ENCODE results near the gene UTP18. TPM values are rescaled to one million over a fixed set of nuclear protein-coding genes. Genes with fewer than 3 reads are reported as not detected.
"Not testable (repeated sequence)": the region's sequence is repeated elsewhere in the genome, so short reads cannot be mapped to it uniquely, and the experiment has no call there.

UTP18 gene
- polyA plus RNA-seq, 3 donors from 2014 or later, result 28.1 to 44.5 (median 35.9) TPM

DNA sequence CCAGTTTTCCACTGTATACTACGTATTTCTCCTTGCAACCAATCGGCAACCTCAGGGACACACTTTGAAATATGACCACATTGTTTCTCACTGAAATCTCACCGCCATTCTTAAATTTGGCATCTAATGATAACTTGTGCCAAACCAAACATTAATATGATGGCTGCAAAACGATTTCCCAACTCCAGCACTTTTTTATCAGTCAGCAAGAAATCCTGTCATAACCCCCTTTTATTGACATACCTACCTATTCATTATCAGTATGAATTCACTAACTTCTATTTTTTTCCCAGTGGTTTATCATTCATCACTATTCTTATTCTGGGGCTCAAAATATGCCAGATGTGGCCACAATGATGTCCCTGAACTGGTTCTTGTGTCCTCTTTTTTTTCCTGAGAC lies 16.3 kb upstream of the UTP18 start:
- no peaks in the 10 kb centered on the region for H3K36me3 Mint-ChIP-seq

GRCh38 chr17:51245535-51245934 lies 14.8 kb upstream of the UTP18 start:
- H3K36me3 Mint-ChIP-seq, result no peaks in the 10 kb centered on the region
- H3K4me1 Mint-ChIP-seq, result peaks cover 28 to 29% of the 10 kb centered on the region in 2 donors
- H3K9me3 Mint-ChIP-seq, result no peaks in the 10 kb centered on the region
- no peak overlapping the region for H3K4me3 Mint-ChIP-seq
- H3K27ac Mint-ChIP-seq, result no peak overlapping the region
- H3K27me3 Mint-ChIP-seq (ENCODE audit: low read depth in 3 of 3), result no peaks in the 10 kb centered on the region
- no peak for DNase-seq

More for the DNA sequence above, 16.3 kb upstream of the UTP18 start:
- Mint-ChIP-seq H3K4me3 (peak overlapping the region in 1 of 5 donors; percentile 14), H3K27ac (peak overlapping the region in 5 of 6 donors; percentile 9 to 89 (median 71)), H3K27me3 (ENCODE audit: low read depth in 3 of 3) (no peaks in the 10 kb centered on the region), H3K9me3 (no peaks in the 10 kb centered on the region), H3K4me1 (peaks cover 29 to 42% of the 10 kb centered on the region in 2 donors)
- DNase-seq, result no peak

- peaks cover 0 to 2% (median 0%) of the 10 kb centered on the region in 3 donors for H3K27me3 Mint-ChIP-seq (ENCODE audit: low read depth in 3 of 3)
- H3K4me1 Mint-ChIP-seq, result peaks cover 6 to 25% of the 10 kb centered on the region in 2 donors
- no peak overlapping the region for H3K4me3 Mint-ChIP-seq
- no peak for DNase-seq
- H3K27ac Mint-ChIP-seq, result no peak overlapping the region
- H3K36me3 Mint-ChIP-seq, result peaks cover 6 to 12% (median 11%) of the 10 kb centered on the region in 3 donors
- H3K9me3 Mint-ChIP-seq, result no peaks in the 10 kb centered on the region
These were observed 10.0 kb upstream of the UTP18 start for GRCh38 chr17:51250314-51250840.

DNA sequence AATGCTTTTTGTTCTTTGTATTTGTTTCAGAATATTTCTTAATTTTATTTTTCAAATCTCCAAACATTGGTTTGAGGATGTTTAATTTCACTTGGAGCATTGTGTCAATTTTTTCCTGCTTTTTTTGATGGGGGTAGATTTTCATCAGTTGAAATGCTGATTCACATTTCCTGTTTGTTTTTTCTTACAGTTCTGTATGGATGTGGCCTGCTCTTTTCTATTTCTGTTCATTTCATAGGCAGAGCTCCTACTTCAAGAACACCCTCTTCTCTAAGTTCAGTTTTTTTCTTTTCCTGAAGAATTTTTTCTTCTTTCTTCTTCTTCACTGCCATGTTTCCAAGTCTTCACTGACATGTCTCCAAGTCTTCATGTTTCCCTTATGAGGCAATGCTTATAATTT lies 9.3 kb upstream of the UTP18 start:
- no peak for DNase-seq
- Mint-ChIP-seq H3K9me3 (no peaks in the 10 kb centered on the region), H3K4me3 (no peak overlapping the region), H3K4me1 (peaks cover 8 to 28% of the 10 kb centered on the region in 2 donors), H3K27ac (no peak overlapping the region), H3K27me3 (ENCODE audit: low read depth in 3 of 3) (peaks cover 0 to 2% (median 0%) of the 10 kb centered on the region in 3 donors), H3K36me3 (peaks cover 6 to 16% (median 11%) of the 10 kb centered on the region in 3 donors)

DNA sequence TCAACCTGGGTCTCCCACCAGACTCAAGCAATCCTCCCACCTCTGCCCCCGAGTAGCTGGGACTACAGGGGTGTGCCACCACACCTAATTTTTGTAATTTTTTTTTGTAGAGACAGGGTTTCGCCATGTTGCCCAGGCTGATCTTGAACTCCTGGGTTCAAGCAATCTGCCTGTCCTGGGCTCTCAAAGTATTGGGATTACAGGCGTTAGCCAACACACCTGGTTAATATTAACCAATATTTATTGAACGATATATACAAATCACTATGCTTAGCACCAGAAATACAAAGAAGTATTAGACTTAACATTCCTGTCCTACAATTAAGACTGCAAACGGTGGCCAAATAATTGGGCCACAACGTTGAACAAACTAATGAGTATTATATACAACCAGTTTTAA lies 4.7 kb upstream of the UTP18 start:
- peak overlapping the region in 1 of 6 donors; percentile 19 for H3K27ac Mint-ChIP-seq
- DNase-seq, result no peak
- H3K36me3 Mint-ChIP-seq, result peaks cover 6 to 18% (median 11%) of the 10 kb centered on the region in 3 donors
- no peaks in the 10 kb centered on the region for H3K9me3 Mint-ChIP-seq
- peaks cover 31 to 61% of the 10 kb centered on the region in 2 donors for H3K4me1 Mint-ChIP-seq
- peaks cover 6 to 9% (median 8%) of the 10 kb centered on the region in 3 donors for H3K27me3 Mint-ChIP-seq (ENCODE audit: low read depth in 3 of 3)
- no peak overlapping the region for H3K4me3 Mint-ChIP-seq

GRCh38 chr17:51256101-51256500 lies 4.2 kb upstream of the UTP18 start:
- Mint-ChIP-seq H3K27ac (peak overlapping the region in 1 of 6 donors; percentile 19), H3K27me3 (ENCODE audit: low read depth in 3 of 3) (peaks cover 7 to 11% (median 9%) of the 10 kb centered on the region in 3 donors), H3K4me1 (peaks cover 32 to 62% of the 10 kb centered on the region in 2 donors), H3K36me3 (peaks cover 4 to 14% (median 8%) of the 10 kb centered on the region in 3 donors), H3K4me3 (no peak overlapping the region), H3K9me3 (no peaks in the 10 kb centered on the region)
- no peak for DNase-seq

GRCh38 chr17:51257150-51258081 lies 2.9 kb upstream of the UTP18 start:
- H3K9me3 Mint-ChIP-seq, result no peaks in the 10 kb centered on the region
- peaks cover 9 to 14% (median 12%) of the 10 kb centered on the region in 3 donors for H3K27me3 Mint-ChIP-seq (ENCODE audit: low read depth in 3 of 3)
- H3K4me1 Mint-ChIP-seq, result peaks cover 41 to 71% of the 10 kb centered on the region in 2 donors

GRCh38 chr17:51258756-51259563 lies 1.4 kb upstream of the UTP18 start:
- Mint-ChIP-seq H3K4me1 (peaks cover 53 to 72% of the 10 kb centered on the region in 2 donors), H3K27me3 (ENCODE audit: low read depth in 3 of 3) (peaks cover 9 to 14% (median 12%) of the 10 kb centered on the region in 3 donors), H3K36me3 (peaks cover 0 to 10% (median 5%) of the 10 kb centered on the region in 3 donors), H3K4me3 (peak overlapping the region; percentile 89 to 98 (median 96)), H3K9me3 (no peaks in the 10 kb centered on the region), H3K27ac (peak overlapping the region; percentile 70 to 91 (median 84))
- DNase-seq, result no peak

More at GRCh38 chr17:51257150-51258081, 2.9 kb upstream of the UTP18 start:
- Mint-ChIP-seq H3K4me3 (peak overlapping the region; percentile 55 to 98 (median 94)), H3K36me3 (peaks cover 0 to 10% (median 5%) of the 10 kb centered on the region in 3 donors), H3K27ac (peak overlapping the region in 3 of 6 donors; percentile 34 to 84 (median 71))
- no peak for DNase-seq

DNA sequence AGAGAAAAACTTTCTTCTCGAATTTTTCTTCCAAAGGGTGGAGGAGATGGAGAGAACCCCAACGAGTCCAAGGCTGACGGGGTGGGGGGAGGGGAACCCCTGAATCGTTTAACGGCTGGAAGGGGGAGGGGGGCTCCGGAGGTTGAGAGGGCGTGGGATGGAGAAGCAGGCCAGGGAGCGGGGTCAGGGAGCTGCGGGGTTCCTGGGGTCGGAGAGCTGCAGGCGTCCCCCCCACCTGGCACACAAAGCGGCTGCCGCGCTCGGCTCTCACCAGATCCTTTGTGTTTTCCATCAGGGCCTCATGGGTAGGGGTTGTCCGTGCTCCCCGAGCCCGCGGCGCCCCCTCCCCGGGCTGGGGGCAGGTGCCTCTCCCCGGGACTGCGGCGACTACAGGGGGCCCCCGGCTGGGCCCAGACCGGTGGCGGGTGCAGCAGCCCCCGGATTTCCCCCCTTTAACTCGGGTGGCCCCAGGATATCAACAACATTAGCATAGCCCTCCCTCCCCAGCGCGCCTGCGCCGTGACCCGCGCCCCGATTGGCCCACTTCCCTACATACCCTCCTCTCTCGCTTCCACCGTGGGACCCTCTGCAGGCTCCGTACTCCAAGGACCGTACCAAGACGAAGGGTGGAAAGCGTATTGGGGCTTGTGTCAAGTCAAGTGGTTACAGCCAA lies 646 bp upstream of the UTP18 start, which contains the start of gene MBTD1:
Gene MBTD1, minus strand, starts transcription at position 486 of the 673 bp plus-strand sequence. CDS start 34,888 bp downstream, outside the sequence.
- peak; percentile 97 to 98 (median 97) for DNase-seq
- H3K36me3 Mint-ChIP-seq, result peaks cover 0 to 7% (median 0%) of the 10 kb centered on the region in 3 donors
- peaks cover 48 to 72% of the 10 kb centered on the region in 2 donors for H3K4me1 Mint-ChIP-seq
- H3K27ac Mint-ChIP-seq, result peak within 1 kb of the TSS; percentile 94 to 99 (median 98)
- H3K9me3 Mint-ChIP-seq, result no peaks in the 10 kb centered on the region
- peaks cover 9 to 14% (median 12%) of the 10 kb centered on the region in 3 donors for H3K27me3 Mint-ChIP-seq (ENCODE audit: low read depth in 3 of 3)
- H3K4me3 Mint-ChIP-seq, result peak within 1 kb of the TSS; percentile 94 to 98 (median 96)

DNA sequence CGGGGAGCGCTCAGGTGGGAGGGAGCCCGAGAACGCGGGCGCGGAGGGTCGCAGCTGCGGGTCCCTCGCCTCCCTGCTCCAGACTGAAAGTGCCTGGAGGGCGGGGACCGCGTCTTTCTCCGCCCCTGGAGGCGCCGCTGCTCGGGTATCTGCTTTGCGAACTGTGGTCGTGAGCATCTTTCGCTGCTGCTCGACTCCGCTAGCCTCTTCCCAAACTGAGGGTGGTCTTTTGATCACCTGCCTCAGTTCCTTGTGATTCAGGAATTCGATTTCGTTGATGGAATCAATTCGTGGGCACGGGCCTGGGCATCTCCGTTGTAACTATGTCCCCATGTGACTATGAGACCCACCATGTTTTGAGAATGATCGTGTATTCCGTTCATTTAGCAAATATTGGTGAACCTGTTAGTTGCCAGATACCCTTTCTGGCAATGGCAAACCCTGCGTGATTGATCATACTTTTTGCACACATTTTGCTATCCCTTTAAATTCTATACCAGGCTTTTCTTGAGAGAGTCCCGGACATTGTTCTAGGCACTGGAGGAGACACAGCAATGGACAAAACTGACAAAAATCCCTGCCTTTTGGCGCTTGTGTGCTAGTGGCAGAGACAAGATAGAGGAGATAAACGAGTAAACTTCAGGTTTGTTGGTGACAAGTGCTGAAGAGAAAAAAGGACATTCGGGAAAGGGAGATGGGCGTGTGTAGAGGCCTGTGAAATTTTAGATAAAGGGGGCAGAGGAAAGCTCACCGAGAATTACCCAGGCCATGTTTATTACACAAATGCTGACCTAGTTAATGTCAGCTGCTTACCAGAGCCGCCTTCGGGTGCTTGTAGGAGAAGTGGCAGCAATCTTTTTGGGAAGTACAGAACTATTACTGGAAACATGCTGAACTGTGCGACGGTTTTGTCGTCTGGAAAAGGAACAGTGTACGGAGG lies 948 bp downstream of the UTP18 start:
- Mint-ChIP-seq H3K27ac (peak overlapping the region; percentile 50 to 99 (median 86)), H3K9me3 (no peaks in the 10 kb centered on the region), H3K4me3 (peak overlapping the region; percentile 85 to 98 (median 96)), H3K27me3 (ENCODE audit: low read depth in 3 of 3) (peaks cover 9 to 13% (median 12%) of the 10 kb centered on the region in 3 donors), H3K4me1 (peaks cover 42 to 71% of the 10 kb centered on the region in 2 donors), H3K36me3 (peaks cover 3 to 8% (median 7%) of the 10 kb centered on the region in 3 donors)
- DNase-seq, result no peak

DNA sequence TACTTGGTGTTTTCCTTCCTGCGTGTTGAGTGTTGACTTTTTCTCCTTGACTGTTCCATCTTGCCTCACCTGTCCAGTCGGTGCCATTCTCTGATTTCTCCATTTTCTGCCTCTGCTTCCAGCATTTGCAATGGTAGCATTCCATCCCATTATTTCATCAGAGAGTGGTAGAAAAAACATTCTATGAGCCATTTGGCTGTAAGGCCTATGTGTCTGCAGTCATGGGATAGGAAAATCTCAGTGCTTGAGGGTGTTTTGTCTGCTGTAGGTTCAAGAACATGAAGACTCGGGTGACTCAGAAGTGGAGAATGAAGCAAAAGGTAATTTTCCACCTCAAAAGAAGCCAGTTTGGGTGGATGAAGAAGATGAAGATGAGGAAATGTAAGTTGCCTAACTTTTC lies 2.7 kb downstream of the UTP18 start:
- no peak for DNase-seq
- peaks cover 38 to 56% of the 10 kb centered on the region in 2 donors for H3K4me1 Mint-ChIP-seq
- peak overlapping the region in 2 of 6 donors; percentile 2 to 8 for H3K27ac Mint-ChIP-seq
- peaks cover 9 to 14% (median 12%) of the 10 kb centered on the region in 3 donors for H3K27me3 Mint-ChIP-seq (ENCODE audit: low read depth in 3 of 3)
- peaks cover 9 to 15% (median 10%) of the 10 kb centered on the region in 3 donors for H3K36me3 Mint-ChIP-seq
- H3K4me3 Mint-ChIP-seq, result peak overlapping the region; percentile 44 to 72 (median 56)
- H3K9me3 Mint-ChIP-seq, result no peaks in the 10 kb centered on the region

- H3K4me3 Mint-ChIP-seq, H3K27ac Mint-ChIP-seq, H3K9me3 Mint-ChIP-seq, DNase-seq: not testable (repeated sequence)
- Mint-ChIP-seq H3K4me1 (peaks cover 24 to 47% of the 10 kb centered on the region in 2 donors), H3K27me3 (ENCODE audit: low read depth in 3 of 3) (peaks cover 9 to 14% (median 11%) of the 10 kb centered on the region in 3 donors), H3K36me3 (peaks cover 17 to 23% (median 18%) of the 10 kb centered on the region in 3 donors)
These were observed 4.1 kb downstream of the UTP18 start for GRCh38 chr17:51264466-51264865.
